Skeletal muscle tissue (tissue), 4 donors: ENCODE data around the gene SNHG17. TPM values are rescaled to one million over a fixed set of nuclear protein-coding genes. Genes with fewer than 3 reads are reported as not detected.
"Not testable (repeated sequence)": the region's sequence is repeated elsewhere in the genome, so short reads cannot be mapped to it uniquely, and the experiment has no call there.

Experiments used
- H3K27ac ChIP-seq: one replicate; pipeline ENCODE4 v1.7.0; 2013; ENCODE audit warnings: mild to moderate bottlenecking, low read depth, low read length, inconsistent platforms
- H3K27me3 ChIP-seq, 3 donors: one replicate each; pipeline ENCODE4 v1.7.0; 2013; ENCODE audit warnings: low read length in 3 of 3; ENCODE audit not compliant: control insufficient read depth in 3 of 3, insufficient read depth in 3 of 3
- H3K36me3 ChIP-seq, 3 donors: one replicate each; pipeline ENCODE4 v1.7.0; 2013; ENCODE audit warnings: low read length in 3 of 3; ENCODE audit not compliant: control insufficient read depth in 3 of 3, insufficient read depth in 3 of 3
- H3K4me1 ChIP-seq, 3 donors: one replicate each; pipeline ENCODE4 v1.7.0; 2013; ENCODE audit warnings: low read length in 3 of 3, mild to moderate bottlenecking in 3 of 3; ENCODE audit not compliant: control insufficient read depth in 3 of 3, insufficient read depth in 3 of 3
- H3K4me3 ChIP-seq, 3 donors: one replicate each; pipeline ENCODE4 v1.7.0; 2013; ENCODE audit warnings: low read length in 3 of 3
- H3K9ac ChIP-seq, 3 donors: one replicate each; pipeline ENCODE4 v1.7.0; 2013; ENCODE audit warnings: low read length in 3 of 3, mild to moderate bottlenecking in 3 of 3, moderate library complexity in 2 of 3, low read depth in 1 of 3
- H3K9me3 ChIP-seq, 3 donors: one replicate each; pipeline ENCODE4 v1.7.0; 2013; ENCODE audit warnings: low read length in 3 of 3; ENCODE audit not compliant: control insufficient read depth in 3 of 3
- total RNA-seq: library from RNA; depleted of rRNA; stranded (reverse); fragments of >200 nt; gene quantifications from one replicate; pipeline ENCODE4 v1.2.3, GENCODE V29; 2014
- donor health status: Osteomylitis.

Gene SNHG17
- total RNA-seq, 1 donor from 2014 or later, result 6.8 TPM

DNA sequence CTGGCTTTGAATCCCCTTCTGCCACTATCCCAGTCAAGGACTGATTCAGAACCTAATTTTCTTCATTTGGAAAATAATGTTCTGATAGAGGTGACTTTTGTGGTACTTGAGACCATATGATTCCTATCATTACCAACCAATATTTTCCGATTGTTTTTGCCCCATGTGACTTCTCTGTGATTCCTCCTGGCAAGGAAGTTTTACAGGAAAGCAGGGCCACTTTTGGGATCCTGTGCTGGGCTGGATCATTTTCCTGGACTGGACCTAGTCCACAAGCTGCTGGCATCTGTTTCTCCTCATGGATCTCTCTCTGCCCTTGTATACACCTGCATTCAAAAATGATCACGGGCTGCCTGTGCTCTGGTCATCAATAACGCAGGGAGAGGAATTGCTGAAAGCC is 13.9 kb upstream of the SNHG17 start:
- Histone ChIP-seq H3K36me3 (peaks cover 23 to 24% (median 23%) of the 10 kb centered on the region in 3 donors), H3K9me3 (no peaks in the 10 kb centered on the region), H3K27me3 (no peaks in the 10 kb centered on the region), H3K27ac (no peak overlapping the region), H3K4me3 (no peak overlapping the region), H3K9ac (no peak overlapping the region), H3K4me1 (peaks cover 11 to 19% (median 11%) of the 10 kb centered on the region in 3 donors)

DNA sequence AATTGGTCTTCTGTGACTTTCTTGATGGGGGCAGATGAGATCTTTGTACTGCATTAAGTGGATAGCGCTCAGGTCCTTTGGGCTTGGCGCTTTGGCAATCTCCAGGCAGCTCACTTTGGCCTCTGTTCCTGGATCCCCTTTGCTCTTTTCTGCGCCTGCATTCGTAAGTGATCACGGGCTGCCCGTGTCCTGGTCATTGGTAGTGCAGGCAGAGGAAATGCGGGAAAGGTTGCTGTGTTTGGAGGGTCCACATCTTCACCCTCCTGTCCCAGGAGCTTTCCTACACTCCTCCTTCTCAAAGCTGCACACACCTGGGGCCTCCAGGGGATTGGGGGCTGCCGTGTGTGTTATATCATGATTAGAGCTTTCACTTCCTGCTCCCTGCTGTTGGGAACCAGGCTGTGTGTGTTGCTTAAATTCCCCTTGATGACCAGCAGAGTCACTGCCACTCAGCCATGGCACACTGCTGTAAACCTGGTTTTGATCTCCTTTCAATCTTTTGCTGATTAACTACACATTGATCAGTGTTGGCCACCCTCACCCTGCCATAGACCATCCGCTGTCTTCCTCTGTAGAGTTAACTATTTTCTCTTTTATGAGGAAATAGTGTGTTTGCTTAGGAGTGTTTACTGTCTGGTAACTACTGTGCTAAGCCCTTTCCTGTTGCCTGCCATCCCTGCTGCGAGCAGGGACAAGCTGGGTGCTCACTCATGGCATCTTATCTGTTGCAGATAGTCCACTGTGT is 13.0 kb upstream of the SNHG17 start:
- peaks cover 11 to 19% (median 11%) of the 10 kb centered on the region in 3 donors for H3K4me1 ChIP-seq
- H3K9me3 ChIP-seq, result no peaks in the 10 kb centered on the region
- H3K36me3 ChIP-seq, result peaks cover 23 to 24% (median 23%) of the 10 kb centered on the region in 3 donors
- no peaks in the 10 kb centered on the region for H3K27me3 ChIP-seq
- H3K9ac ChIP-seq, result no peak overlapping the region
- H3K27ac ChIP-seq, result no peak overlapping the region
- no peak overlapping the region for H3K4me3 ChIP-seq

- Histone ChIP-seq H3K9me3 (no peaks in the 10 kb centered on the region), H3K27ac (peak overlapping the region; percentile 71), H3K9ac (peak overlapping the region; percentile 88 to 97 (median 92)), H3K36me3 (peaks cover 23 to 24% (median 23%) of the 10 kb centered on the region in 3 donors), H3K27me3 (no peaks in the 10 kb centered on the region), H3K4me3 (peak overlapping the region; percentile 82 to 91 (median 90)), H3K4me1 (peaks cover 10 to 19% (median 11%) of the 10 kb centered on the region in 3 donors)
Observed at GRCh38 chr20:38447251-38447661, 12.1 kb upstream of the SNHG17 start.

DNA sequence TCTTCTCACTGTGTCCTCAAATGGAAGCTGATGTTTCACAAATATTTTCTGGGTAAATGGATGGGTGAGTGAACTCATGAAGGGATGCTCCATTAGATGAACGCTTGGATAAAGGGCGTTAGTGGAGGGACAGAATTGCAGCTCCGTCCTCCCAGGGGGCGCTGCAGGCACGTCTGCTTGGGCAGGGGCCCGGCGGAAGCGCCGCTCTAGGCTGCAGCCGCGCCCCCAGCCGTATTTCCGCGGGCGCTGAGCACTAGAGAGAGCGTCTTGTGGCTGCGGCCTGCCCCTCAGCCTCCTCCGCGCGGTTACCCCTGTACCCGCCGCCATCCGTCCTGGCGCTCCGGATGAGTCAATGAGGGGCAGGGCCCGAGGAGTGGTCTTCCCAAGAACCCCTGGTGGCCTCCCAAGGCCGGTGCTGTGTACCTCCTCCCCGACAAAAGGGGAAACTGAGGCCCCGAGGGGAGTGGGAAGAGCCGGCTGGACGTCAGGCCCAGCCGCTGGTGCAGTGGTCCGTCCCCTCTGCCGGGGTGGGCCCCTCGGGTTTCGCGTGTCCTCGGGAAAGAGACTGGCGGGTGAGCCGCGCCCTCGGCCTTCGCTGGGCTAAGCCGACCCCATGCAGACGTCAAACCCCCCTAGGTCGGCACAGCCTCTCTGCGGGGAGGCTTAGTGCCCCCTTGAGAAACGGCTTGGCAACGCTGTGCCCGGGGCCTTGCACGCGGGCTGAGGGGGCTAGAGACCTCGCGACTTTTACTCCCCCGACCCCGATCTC is 11.5 kb upstream of the SNHG17 start:
- Histone ChIP-seq H3K27me3 (no peaks in the 10 kb centered on the region), H3K4me1 (peaks cover 10 to 19% (median 11%) of the 10 kb centered on the region in 3 donors), H3K9ac (peak overlapping the region; percentile 88 to 97 (median 92)), H3K27ac (peak overlapping the region; percentile 71), H3K36me3 (peaks cover 23 to 24% (median 23%) of the 10 kb centered on the region in 3 donors), H3K4me3 (peak overlapping the region; percentile 82 to 91 (median 90)), H3K9me3 (no peaks in the 10 kb centered on the region)

- Histone ChIP-seq H3K9me3 (no peaks in the 10 kb centered on the region), H3K27me3 (no peaks in the 10 kb centered on the region), H3K4me3 (peak overlapping the region; percentile 82 to 91 (median 90)), H3K27ac (no peak overlapping the region), H3K9ac (peak overlapping the region in 1 of 3 donors; percentile 97), H3K4me1 (peaks cover 10 to 19% (median 11%) of the 10 kb centered on the region in 3 donors), H3K36me3 (peaks cover 21 to 23% (median 23%) of the 10 kb centered on the region in 3 donors)
Observed at GRCh38 chr20:38445901-38446425, 10.8 kb upstream of the SNHG17 start.

DNA sequence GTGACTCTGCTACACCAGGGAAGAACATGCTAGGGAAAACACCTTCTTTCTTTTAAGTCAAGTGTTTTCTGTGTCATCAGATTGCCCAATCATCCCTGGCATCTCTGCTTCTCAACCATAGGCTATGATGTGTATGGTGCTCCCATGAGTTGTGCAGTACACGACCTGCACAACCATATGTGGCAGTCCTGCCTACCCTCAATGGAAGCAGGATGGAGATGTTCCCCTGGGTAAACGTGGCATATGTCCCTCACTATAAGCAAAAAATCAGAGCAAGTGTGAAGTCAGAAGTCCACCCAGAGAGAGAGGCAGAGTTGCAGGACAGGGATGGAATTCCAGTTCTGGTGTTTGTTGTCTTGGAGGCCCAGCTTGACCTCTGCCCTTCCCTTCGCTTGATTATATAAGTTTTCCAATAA is 10.3 kb upstream of the SNHG17 start:
- Histone ChIP-seq H3K27me3 (peaks cover 0 to 3% (median 0%) of the 10 kb centered on the region in 3 donors), H3K4me3 (no peak overlapping the region), H3K27ac (no peak overlapping the region), H3K9ac (no peak overlapping the region), H3K4me1 (peaks cover 10 to 19% (median 11%) of the 10 kb centered on the region in 3 donors), H3K36me3 (peaks cover 17 to 19% (median 17%) of the 10 kb centered on the region in 3 donors), H3K9me3 (no peaks in the 10 kb centered on the region)

DNA sequence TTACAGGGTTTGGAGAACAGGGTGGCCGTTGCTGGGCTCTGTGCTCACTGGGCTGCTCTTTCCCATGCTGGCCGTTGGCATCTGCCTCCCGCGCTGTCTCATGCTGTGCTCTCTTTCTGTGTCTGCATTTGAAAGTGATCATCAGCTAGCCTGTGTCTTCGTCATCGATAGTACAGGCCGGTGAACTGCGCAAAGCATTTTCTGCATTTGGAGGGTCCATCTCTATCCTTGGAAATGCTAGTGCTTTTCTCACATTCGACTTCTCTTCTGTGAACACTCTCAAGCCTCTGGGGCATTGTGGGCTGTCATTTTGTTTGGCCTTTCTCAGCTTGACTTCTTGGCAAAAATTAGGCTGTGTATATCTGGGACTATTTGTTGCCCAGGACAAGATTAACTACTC is 6.8 kb upstream of the SNHG17 start:
- Histone ChIP-seq H3K27me3 (peaks cover 0 to 3% (median 0%) of the 10 kb centered on the region in 3 donors), H3K9me3 (no peaks in the 10 kb centered on the region), H3K4me3 (no peak overlapping the region), H3K4me1 (peaks cover under 1 to 6% (median 5%) of the 10 kb centered on the region in 3 donors), H3K36me3 (no peaks in the 10 kb centered on the region), H3K9ac (no peak overlapping the region), H3K27ac (no peak overlapping the region)

- not testable (repeated sequence) for H3K27ac ChIP-seq, H3K4me3 ChIP-seq, H3K36me3 ChIP-seq, H3K9ac ChIP-seq, H3K27me3 ChIP-seq, H3K9me3 ChIP-seq, H3K4me1 ChIP-seq
Observed at GRCh38 chr20:38441110-38441509, 6.0 kb upstream of the SNHG17 start.

GRCh38 chr20:38437796-38438195 is 2.7 kb upstream of the SNHG17 start:
- no peak overlapping the region for H3K27ac ChIP-seq
- H3K27me3 ChIP-seq, result peaks cover 0 to 3% (median 0%) of the 10 kb centered on the region in 3 donors
- H3K4me1 ChIP-seq, result peaks cover 14 to 17% (median 14%) of the 10 kb centered on the region in 3 donors
- H3K4me3 ChIP-seq, result no peak overlapping the region
- peaks cover 5 to 8% (median 7%) of the 10 kb centered on the region in 3 donors for H3K36me3 ChIP-seq
- no peaks in the 10 kb centered on the region for H3K9me3 ChIP-seq
- H3K9ac ChIP-seq, result no peak overlapping the region
